SHP77 (cell line): ENCODE measurements around the gene KRTAP5-1.

Experiments
- DNase-seq, 2 experiments: peaks; one replicate each; lab custom pipeline; 2025; lab: John Stamatoyannopoulos, UW

KRTAP5-1 gene

GRCh38 chr11:1571760-1572196 is 13.3 kb downstream of the KRTAP5-1 start:
- DNase-seq, result no peak

GRCh38 chr11:1570896-1571759 is 14.0 kb downstream of the KRTAP5-1 start:
- DNase-seq, result no peak

GRCh38 chr11:1570531-1570895 is 14.6 kb downstream of the KRTAP5-1 start:
- DNase-seq, result no peak

- DNase-seq, result no peak
Observed at GRCh38 chr11:1570001-1570453, 15.1 kb downstream of the KRTAP5-1 start.

- DNase-seq, result no peak
Observed at GRCh38 chr11:1569251-1569780, 15.8 kb downstream of the KRTAP5-1 start.

- no peak for DNase-seq
Observed at GRCh38 chr11:1568441-1568911, 16.6 kb downstream of the KRTAP5-1 start.

- no peak for DNase-seq
Observed at GRCh38 chr11:1567721-1568100, 17.4 kb downstream of the KRTAP5-1 start.

GRCh38 chr11:1567052-1567720 is 17.9 kb downstream of the KRTAP5-1 start:
- DNase-seq, result no peak

- no peak for DNase-seq
Observed at GRCh38 chr11:1566381-1567051, 18.6 kb downstream of the KRTAP5-1 start.

GRCh38 chr11:1565904-1566247 is 19.2 kb downstream of the KRTAP5-1 start:
- DNase-seq, result no peak

- DNase-seq, result no peak
Observed at GRCh38 chr11:1565173-1565903, 19.7 kb downstream of the KRTAP5-1 start.

- peak in 1 of 2 experiments; percentile 32 for DNase-seq
Observed at GRCh38 chr11:1564535-1565172, 20.4 kb downstream of the KRTAP5-1 start.

GRCh38 chr11:1563697-1564534 is 21.2 kb downstream of the KRTAP5-1 start:
- no peak for DNase-seq

GRCh38 chr11:1563149-1563638 is 21.9 kb downstream of the KRTAP5-1 start:
- DNase-seq, result no peak

- DNase-seq, result no peak
Observed at GRCh38 chr11:1562469-1563148, 22.5 kb downstream of the KRTAP5-1 start.

GRCh38 chr11:1561955-1562354 is 23.1 kb downstream of the KRTAP5-1 start:
- no peak for DNase-seq

GRCh38 chr11:1561266-1561665 is 23.8 kb downstream of the KRTAP5-1 start:
- DNase-seq, result no peak

GRCh38 chr11:1560649-1561251 is 24.3 kb downstream of the KRTAP5-1 start:
- DNase-seq, result no peak

- no peak for DNase-seq
Observed at GRCh38 chr11:1560002-1560648, 25.0 kb downstream of the KRTAP5-1 start.
